Lower leg skin (tissue), 3 donors: ENCODE data around the gene SNTG2.

ENCODE experiments used
- CTCF ChIP-seq, 3 donors: fragments of 450-650 bp; IDR thresholded peaks; one replicate each; pipeline ENCODE4 v1.5.1; 2016; ENCODE audit warnings: antibody characterized with exemption in 3 of 3, mild to moderate bottlenecking in 3 of 3, moderate library complexity in 2 of 3
- POLR2A ChIP-seq, 2 donors: fragments of 450-650 bp; IDR thresholded peaks; one replicate each; pipeline ENCODE4 v1.6.1; 2016 to 2017; ENCODE audit warnings: antibody characterized with exemption in 2 of 2, mild to moderate bottlenecking in 1 of 2, moderate library complexity in 1 of 2

DNA sequence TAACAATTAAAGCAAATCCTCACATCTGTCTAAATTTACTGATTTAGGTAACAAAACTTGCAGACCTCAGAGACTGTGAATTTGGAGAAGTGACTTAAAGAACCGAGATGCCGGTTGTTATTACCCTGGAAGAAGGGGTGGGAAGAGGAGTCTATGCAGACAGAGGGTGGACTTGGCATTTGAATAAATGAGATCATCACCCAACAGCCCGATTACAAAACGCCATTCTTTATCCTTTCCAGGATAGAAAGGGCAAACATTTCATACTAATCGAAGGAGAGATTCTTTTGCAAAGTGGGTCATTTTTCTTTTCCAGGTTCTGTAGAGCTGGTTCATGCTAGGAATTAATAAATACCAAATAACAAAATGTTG lies 389.5 kb downstream of the SNTG2 start:
- TF ChIP-seq CTCF (IDR thresholded peaks at IDR 0.05) (no peak), POLR2A (IDR thresholded peaks at IDR 0.05) (no peak)
